Loucy (cell line): ENCODE results near the gene ARHGEF39.

ENCODE experiments used
- H2AFZ ChIP-seq: fragments of 200-600 bp; sonication (generic); 2 replicates; pipeline ENCODE4 v1.6.0; 2016; ENCODE audit warnings: antibody characterized with exemption, mild to moderate bottlenecking, low read length, moderate library complexity
- H3F3A ChIP-seq: fragments of 200-600 bp; 2 replicates; pipeline ENCODE4 v1.6.0; 2016; ENCODE audit warnings: antibody characterized with exemption, low read depth, mild to moderate bottlenecking
- H3K27me3 ChIP-seq: fragments of 200-600 bp; sonication (generic); 2 replicates; pipeline ENCODE4 v1.6.1; 2014; ENCODE audit warnings: low read length, mild to moderate bottlenecking; ENCODE audit not compliant: insufficient read depth, poor library complexity, severe bottlenecking
- H3K36me3 ChIP-seq: fragments of 200-600 bp; sonication (generic); 2 replicates; pipeline ENCODE4 v1.6.1; 2016; ENCODE audit warnings: low read length; ENCODE audit not compliant: insufficient read depth
- H3K4me1 ChIP-seq: fragments of 200-600 bp; sonication (generic); 2 replicates; pipeline ENCODE4 v1.5.1; 2014; ENCODE audit warnings: low read length, mild to moderate bottlenecking; ENCODE audit not compliant: insufficient read depth, poor library complexity, severe bottlenecking
- H3K4me2 ChIP-seq: fragments of 200-600 bp; sonication (generic); 2 replicates; pipeline ENCODE4 v1.6.0; 2014; ENCODE audit warnings: antibody characterized with exemption, low read length, low read depth, mild to moderate bottlenecking; ENCODE audit not compliant: poor library complexity, severe bottlenecking
- H3K4me3 ChIP-seq: fragments of 200-600 bp; sonication (generic); 2 replicates; pipeline ENCODE4 v1.5.1; 2014; ENCODE audit warnings: low read length, mild to moderate bottlenecking, mixed read lengths; ENCODE audit not compliant: poor library complexity, severe bottlenecking
- H3K79me2 ChIP-seq: fragments of 200-600 bp; sonication (generic); 2 replicates; pipeline ENCODE4 v1.6.1; 2014; ENCODE audit warnings: low read length; ENCODE audit not compliant: insufficient read depth
- H3K9ac ChIP-seq: fragments of 200-600 bp; sonication (generic); 2 replicates; pipeline ENCODE4 v1.6.0; 2014; ENCODE audit warnings: mild to moderate bottlenecking, low read depth, low read length, moderate library complexity; ENCODE audit not compliant: poor library complexity, severe bottlenecking
- H3K9me2 ChIP-seq: fragments of 200-600 bp; sonication (generic); replicated peaks from 2 replicates; pipeline ENCODE4 v1.6.1; 2016; ENCODE audit warnings: low read depth, low read length, mixed read lengths
- H3K9me3 ChIP-seq: fragments of 200-600 bp; sonication (generic); 2 replicates; pipeline ENCODE4 v1.6.1; 2014; ENCODE audit warnings: mild to moderate bottlenecking, antibody characterized with exemption, low read length, low read depth; ENCODE audit not compliant: insufficient read depth
- H4K20me1 ChIP-seq: fragments of 200-600 bp; sonication (generic); 2 replicates; pipeline ENCODE4 v1.6.0; 2014; ENCODE audit warnings: antibody characterized with exemption, low read length, mild to moderate bottlenecking; ENCODE audit not compliant: insufficient read depth, poor library complexity, severe bottlenecking
- CTCF ChIP-seq: fragments of 200-600 bp; sonication (generic); conservative IDR thresholded peaks from 2 replicates; pipeline ENCODE4 v1.5.1; 2014; ENCODE audit warnings: mild to moderate bottlenecking, antibody characterized with exemption, low read length
- EZH2phosphoT487 ChIP-seq: fragments of 200-600 bp; IDR thresholded peaks from 2 replicates; pipeline ENCODE4 v1.6.1; 2018; ENCODE audit warnings: antibody characterized with exemption, mild to moderate bottlenecking, moderate library complexity, borderline replicate concordance

The ARHGEF39 gene

GRCh38 chr9:35680331-35681105 lies 15.5 kb upstream of the ARHGEF39 start:
- no peaks in the 10 kb centered on the region for H3K4me1 ChIP-seq
- no peaks in the 10 kb centered on the region for H3K36me3 ChIP-seq
- no peak for TF ChIP-seq EZH2phosphoT487
- TF ChIP-seq CTCF = no peak
- H3K4me3 ChIP-seq = no peak overlapping the region
- no peaks in the 10 kb centered on the region for H3K9me2 ChIP-seq
- no peaks in the 10 kb centered on the region for H3K27me3 ChIP-seq
- no peak overlapping the region for H2AFZ ChIP-seq
- H3K9me3 ChIP-seq = no peaks in the 10 kb centered on the region
- no peaks in the 10 kb centered on the region for H3K79me2 ChIP-seq
- H3K4me2 ChIP-seq = no peak overlapping the region
- H3K9ac ChIP-seq = no peak overlapping the region
- no peaks in the 10 kb centered on the region for H3F3A ChIP-seq
- no peaks in the 10 kb centered on the region for H4K20me1 ChIP-seq

GRCh38 chr9:35679766-35680330 lies 14.9 kb upstream of the ARHGEF39 start:
- Histone ChIP-seq H3K9me2 (no peaks in the 10 kb centered on the region), H4K20me1 (no peaks in the 10 kb centered on the region), H3K79me2 (no peaks in the 10 kb centered on the region), H3K4me1 (no peaks in the 10 kb centered on the region), H2AFZ (no peak overlapping the region), H3K9me3 (no peaks in the 10 kb centered on the region), H3F3A (no peaks in the 10 kb centered on the region), H3K36me3 (no peaks in the 10 kb centered on the region), H3K4me2 (no peak overlapping the region), H3K27me3 (no peaks in the 10 kb centered on the region), H3K4me3 (no peak overlapping the region), H3K9ac (no peak overlapping the region)
- TF ChIP-seq EZH2phosphoT487 = no peak
- no peak for TF ChIP-seq CTCF

- Histone ChIP-seq H3K27me3 (no peaks in the 10 kb centered on the region), H3K9ac (no peak overlapping the region), H3F3A (no peaks in the 10 kb centered on the region), H3K9me2 (no peaks in the 10 kb centered on the region), H3K79me2 (no peaks in the 10 kb centered on the region), H3K4me1 (no peaks in the 10 kb centered on the region), H3K36me3 (no peaks in the 10 kb centered on the region), H4K20me1 (no peaks in the 10 kb centered on the region), H2AFZ (no peak overlapping the region), H3K9me3 (no peaks in the 10 kb centered on the region), H3K4me3 (no peak overlapping the region), H3K4me2 (no peak overlapping the region)
- TF ChIP-seq EZH2phosphoT487 (no peak), CTCF (no peak)
These were observed 14.1 kb upstream of the ARHGEF39 start for GRCh38 chr9:35679091-35679490.
